A673 (cell line): ENCODE results near the gene CCL7.
"Not testable (repeated sequence)": the region's sequence is repeated elsewhere in the genome, so short reads cannot be mapped to it uniquely, and the experiment has no call there.

Experiments used
- EZH2 ChIP-seq: fragments of 200-600 bp; sonication (generic); IDR thresholded peaks from 2 replicates; pipeline ENCODE4 v1.6.1; 2017; ENCODE audit warnings: borderline replicate concordance, low read depth, mild to moderate bottlenecking, mixed read lengths, antibody characterized with exemption, low read length; ENCODE audit not compliant: poor library complexity, severe bottlenecking
- TF ChIP-seq, protein P1 (sequence below): fragments of 300-800, 200-600 bp; sonication (generic); conservative IDR thresholded peaks from 2 replicates; pipeline ENCODE4 v1.5.1; 2017; ENCODE audit warnings: low read depth, mild to moderate bottlenecking, antibody characterized with exemption, low read length, moderate library complexity, mixed read lengths

DNA sequence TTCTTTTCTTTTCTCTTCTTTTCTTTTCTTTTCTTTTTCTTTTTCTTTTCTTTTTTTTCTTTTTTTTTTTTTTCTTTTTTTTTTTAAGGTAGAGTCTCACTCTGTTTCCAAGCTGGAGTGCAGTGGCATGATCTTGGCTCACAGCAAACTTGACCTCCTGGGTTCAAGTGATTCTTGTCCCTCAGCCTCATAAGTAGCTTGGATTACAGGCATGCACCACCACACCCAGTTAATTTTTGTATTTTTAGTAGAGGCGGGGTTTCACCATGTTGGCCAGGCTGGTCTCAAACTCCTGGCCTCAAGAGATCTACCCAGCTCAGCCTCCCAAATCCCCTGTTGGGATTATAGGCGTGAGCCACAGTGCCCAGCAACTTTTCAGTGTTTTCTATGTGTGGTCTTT, 42.7 kb upstream of the CCL7 start:
- TF ChIP-seq, protein P1, sequence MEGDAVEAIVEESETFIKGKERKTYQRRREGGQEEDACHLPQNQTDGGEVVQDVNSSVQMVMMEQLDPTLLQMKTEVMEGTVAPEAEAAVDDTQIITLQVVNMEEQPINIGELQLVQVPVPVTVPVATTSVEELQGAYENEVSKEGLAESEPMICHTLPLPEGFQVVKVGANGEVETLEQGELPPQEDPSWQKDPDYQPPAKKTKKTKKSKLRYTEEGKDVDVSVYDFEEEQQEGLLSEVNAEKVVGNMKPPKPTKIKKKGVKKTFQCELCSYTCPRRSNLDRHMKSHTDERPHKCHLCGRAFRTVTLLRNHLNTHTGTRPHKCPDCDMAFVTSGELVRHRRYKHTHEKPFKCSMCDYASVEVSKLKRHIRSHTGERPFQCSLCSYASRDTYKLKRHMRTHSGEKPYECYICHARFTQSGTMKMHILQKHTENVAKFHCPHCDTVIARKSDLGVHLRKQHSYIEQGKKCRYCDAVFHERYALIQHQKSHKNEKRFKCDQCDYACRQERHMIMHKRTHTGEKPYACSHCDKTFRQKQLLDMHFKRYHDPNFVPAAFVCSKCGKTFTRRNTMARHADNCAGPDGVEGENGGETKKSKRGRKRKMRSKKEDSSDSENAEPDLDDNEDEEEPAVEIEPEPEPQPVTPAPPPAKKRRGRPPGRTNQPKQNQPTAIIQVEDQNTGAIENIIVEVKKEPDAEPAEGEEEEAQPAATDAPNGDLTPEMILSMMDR = not testable (repeated sequence)
- TF ChIP-seq EZH2 = not testable (repeated sequence)
